AG10803 (cell line): ENCODE data around the gene PLEKHH1.

ENCODE experiments used
- DNase-seq: peaks from one replicate; pipeline ENCODE4 v3.0.0; 2010; ENCODE audit warnings: low read depth
- H3K4me3 ChIP-seq: 2 replicates; pipeline ENCODE4 v1.5.1; 2011; ENCODE audit warnings: mild to moderate bottlenecking, low read length, control low read depth
- TF ChIP-seq, protein P1 (sequence below): conservative IDR thresholded peaks from 2 replicates; pipeline ENCODE4 v1.5.1; 2011; ENCODE audit warnings: mild to moderate bottlenecking, low read length, control low read depth, inconsistent platforms

PLEKHH1 gene

DNA sequence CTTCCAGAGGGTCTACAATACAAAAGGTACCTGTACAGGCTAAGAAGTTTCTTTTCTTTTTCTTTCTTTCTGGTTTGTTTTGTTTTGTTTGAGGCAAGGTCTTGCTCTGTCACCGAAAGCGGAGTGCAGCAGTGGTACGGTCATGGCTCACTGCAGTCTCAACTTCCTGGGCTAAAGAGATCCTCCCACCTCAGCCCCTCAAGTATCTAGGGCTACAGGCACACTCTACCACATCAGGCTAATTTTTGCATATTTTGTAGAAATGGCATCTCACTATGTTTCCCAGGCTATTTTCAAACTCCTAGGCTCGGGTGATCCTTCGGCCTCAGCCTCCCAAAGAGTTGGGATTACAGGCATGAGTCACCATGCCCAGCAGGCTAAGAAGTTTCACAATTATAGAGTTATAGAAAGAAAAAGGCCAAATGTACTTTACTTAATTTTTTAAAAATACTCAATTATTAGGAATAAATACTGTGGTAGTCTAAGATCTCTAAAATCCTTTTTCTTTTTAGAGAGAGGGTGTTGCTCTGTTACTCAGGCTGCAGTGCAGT is 70.0 kb downstream of the PLEKHH1 start:
- TF ChIP-seq, protein P1, sequence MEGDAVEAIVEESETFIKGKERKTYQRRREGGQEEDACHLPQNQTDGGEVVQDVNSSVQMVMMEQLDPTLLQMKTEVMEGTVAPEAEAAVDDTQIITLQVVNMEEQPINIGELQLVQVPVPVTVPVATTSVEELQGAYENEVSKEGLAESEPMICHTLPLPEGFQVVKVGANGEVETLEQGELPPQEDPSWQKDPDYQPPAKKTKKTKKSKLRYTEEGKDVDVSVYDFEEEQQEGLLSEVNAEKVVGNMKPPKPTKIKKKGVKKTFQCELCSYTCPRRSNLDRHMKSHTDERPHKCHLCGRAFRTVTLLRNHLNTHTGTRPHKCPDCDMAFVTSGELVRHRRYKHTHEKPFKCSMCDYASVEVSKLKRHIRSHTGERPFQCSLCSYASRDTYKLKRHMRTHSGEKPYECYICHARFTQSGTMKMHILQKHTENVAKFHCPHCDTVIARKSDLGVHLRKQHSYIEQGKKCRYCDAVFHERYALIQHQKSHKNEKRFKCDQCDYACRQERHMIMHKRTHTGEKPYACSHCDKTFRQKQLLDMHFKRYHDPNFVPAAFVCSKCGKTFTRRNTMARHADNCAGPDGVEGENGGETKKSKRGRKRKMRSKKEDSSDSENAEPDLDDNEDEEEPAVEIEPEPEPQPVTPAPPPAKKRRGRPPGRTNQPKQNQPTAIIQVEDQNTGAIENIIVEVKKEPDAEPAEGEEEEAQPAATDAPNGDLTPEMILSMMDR = no peak
- H3K4me3 ChIP-seq = no peak overlapping the region
- DNase-seq = no peak

DNA sequence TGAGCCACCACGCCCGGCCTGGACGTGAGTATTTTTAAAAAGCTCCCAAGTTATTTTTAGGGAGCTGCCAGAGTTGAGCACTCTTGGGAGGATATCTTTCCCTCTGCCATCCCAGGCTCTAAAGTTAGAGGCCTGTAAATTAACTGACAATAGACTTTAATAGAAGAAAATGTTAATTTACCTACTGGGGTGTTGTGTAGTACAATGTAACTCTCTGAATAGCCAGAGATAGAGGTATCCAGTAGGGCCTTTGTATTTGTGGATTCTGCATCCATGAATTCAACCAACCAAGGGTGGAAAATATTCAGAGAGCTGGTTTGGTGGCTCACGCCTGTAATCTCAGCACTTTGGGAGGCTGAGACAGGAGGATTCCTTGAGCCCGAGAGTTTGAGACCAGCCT is 74.6 kb downstream of the PLEKHH1 start:
- no peak for DNase-seq
- TF ChIP-seq, protein P1 = no peak

DNA sequence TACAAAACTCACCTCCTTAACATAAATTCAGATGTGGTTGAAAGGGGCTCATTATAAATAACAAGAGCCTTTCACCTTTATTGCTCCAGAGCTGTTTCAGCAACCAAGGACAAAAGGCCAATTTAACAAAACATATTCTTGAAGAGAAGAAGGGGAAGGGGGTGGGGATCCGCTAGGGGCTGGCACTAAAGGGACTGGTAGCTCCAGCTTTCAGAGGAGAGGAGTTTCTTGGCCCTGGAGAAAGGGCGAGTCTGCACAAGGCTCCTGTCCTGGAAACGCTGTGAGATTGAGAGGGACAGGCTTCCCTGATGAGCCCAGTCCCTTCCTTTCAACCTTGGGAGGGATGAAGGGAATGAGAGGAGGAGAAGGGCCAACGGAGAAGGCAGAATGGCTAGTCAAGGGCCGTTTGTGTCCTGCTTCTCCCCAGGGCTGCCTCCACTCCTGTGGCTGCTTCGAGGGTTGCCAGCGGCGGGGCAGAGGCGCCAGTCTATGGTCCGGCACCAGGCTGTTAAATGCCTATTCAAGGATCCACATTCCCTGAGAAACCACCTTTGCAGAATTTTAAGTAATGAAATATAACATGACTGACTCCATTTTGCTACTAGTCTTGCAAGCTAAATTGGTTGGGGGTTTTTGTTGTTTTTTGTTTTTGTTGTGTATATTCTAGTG is 76.7 kb downstream of the PLEKHH1 start:
- DNase-seq = no peak
- TF ChIP-seq, protein P1 = no peak
- H3K4me3 ChIP-seq = no peak overlapping the region

More for the DNA sequence above, 74.6 kb downstream of the PLEKHH1 start:
- H3K4me3 ChIP-seq = no peak overlapping the region

DNA sequence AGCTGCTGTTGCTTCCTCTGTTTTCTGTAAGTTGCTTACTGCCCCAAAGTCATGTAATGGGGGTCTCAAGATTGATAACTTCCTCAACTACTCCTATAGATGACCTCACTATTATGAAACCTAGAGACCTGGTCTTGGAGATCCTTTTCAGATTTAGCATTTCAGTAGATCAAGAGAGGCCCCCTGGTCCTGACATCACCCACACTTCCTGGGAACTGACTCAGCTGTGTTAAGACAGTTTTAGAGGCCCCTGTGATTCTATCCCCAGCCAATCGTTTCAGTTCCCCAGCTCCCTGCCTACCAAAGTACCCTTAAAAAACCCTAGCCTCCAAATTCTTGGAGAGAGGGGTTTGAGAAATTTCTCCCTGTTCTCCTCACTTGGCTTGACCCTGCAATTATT is 77.4 kb downstream of the PLEKHH1 start:
- TF ChIP-seq, protein P1 = no peak
- H3K4me3 ChIP-seq = no peak overlapping the region
- DNase-seq = no peak

DNA sequence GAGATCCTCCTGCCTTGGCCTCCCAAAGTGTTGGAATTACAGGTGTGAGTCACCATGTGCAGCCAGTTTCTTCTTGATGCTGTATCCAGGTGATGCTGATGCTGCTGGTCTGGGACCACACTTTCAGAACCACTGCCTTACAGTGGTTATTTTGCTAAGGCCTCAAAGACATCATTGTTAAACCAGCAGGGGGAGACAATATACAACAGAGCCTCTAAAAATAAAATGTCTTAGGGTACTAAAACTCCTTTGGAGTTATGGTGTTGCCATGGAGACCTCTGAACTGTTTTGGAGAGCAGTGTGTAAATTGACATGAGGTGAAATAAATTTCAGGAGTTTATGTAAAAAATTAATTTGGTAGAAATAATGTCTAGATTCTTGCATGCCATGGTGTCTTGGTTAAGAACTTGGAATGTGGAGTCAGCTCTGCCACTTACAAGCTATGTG is 85.5 kb downstream of the PLEKHH1 start:
- TF ChIP-seq, protein P1 = peak; percentile 83
- DNase-seq = peak; percentile 86
- H3K4me3 ChIP-seq = no peak overlapping the region

DNA sequence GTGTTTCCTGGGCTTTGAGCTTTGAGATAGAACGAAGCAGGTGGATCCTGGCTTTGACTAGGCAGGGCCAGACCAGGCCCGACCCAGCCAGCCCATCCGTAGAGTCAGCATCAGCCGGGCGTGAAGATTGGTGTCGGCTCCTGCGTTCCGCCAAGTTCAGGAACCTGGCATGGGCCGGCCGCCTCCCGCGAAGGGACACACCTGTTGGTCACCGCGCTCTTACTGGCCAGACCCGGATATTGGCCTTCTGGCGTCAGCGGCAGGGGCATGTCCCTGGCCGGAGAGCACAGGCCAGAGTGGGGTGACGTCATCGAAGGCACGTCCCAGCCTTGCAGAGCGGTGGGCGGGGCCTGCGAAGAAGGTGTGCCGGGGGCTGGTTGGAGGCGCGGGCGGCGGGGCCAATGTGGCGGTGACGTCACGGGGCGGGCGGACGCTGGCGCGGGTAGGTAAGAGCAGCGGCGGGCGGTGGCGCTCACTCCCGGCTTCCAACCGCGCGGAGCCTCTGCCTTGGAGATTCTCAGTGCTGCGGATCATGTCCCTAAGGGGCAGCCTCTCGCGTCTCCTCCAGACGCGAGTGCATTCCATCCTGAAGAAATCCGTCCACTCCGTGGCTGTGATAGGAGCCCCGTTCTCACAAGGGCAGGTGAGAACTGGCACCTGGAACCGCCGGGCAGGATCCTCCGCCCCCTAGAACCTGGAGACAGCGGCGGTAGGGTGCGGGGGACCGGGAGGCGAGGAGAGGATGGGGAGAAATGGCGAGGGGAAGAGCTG is 86.5 kb downstream of the PLEKHH1 start, which contains the start of gene ARG2:
Gene ARG2, plus strand, starts transcription at position 475 of the 771 bp plus-strand sequence. Its CDS starts 58 bp downstream, at position 533.
- H3K4me3 ChIP-seq = peak within 1 kb of the TSS; percentile 72
- DNase-seq = peak; percentile 85

More for the DNA sequence above, 86.5 kb downstream of the PLEKHH1 start, which contains the start of gene ARG2:
- TF ChIP-seq, protein P1 = no peak
